ENCODE data around the gene IL1RAPL1.

Gene IL1RAPL1

GRCh38 chrX:29671421-29671820 lies 1084.2 kb downstream of the IL1RAPL1 start:
- DNase-seq (ENCODE audit: low read depth) = no peak
- no peak overlapping the region for H3K4me3 ChIP-seq (ENCODE audit: low read depth, low read length)
- no peak for TF ChIP-seq CTCF (IDR thresholded peaks at IDR 0.05; ENCODE audit: low read depth, low read length, missing control alignments)

GRCh38 chrX:29687687-29688086 lies 1100.4 kb downstream of the IL1RAPL1 start:
- no peak for DNase-seq (ENCODE audit: low read depth)
- TF ChIP-seq CTCF (IDR thresholded peaks at IDR 0.05; ENCODE audit: low read depth, low read length, missing control alignments) = no peak
- no peak overlapping the region for H3K4me3 ChIP-seq (ENCODE audit: low read depth, low read length)

GRCh38 chrX:29690061-29690460 lies 1102.8 kb downstream of the IL1RAPL1 start:
- TF ChIP-seq CTCF (IDR thresholded peaks at IDR 0.05; ENCODE audit: low read depth, low read length, missing control alignments) = no peak
- DNase-seq (ENCODE audit: low read depth) = no peak
- H3K4me3 ChIP-seq (ENCODE audit: low read depth, low read length) = no peak overlapping the region

- no peak overlapping the region for H3K4me3 ChIP-seq (ENCODE audit: low read depth, low read length)
- TF ChIP-seq CTCF (IDR thresholded peaks at IDR 0.05; ENCODE audit: low read depth, low read length, missing control alignments) = no peak
- no peak for DNase-seq (ENCODE audit: low read depth)
These were observed 1103.8 kb downstream of the IL1RAPL1 start for GRCh38 chrX:29691044-29691443.

GRCh38 chrX:29693912-29694311 lies 1106.7 kb downstream of the IL1RAPL1 start:
- no peak for DNase-seq (ENCODE audit: low read depth)
- no peak for TF ChIP-seq CTCF (IDR thresholded peaks at IDR 0.05; ENCODE audit: low read depth, low read length, missing control alignments)
- H3K4me3 ChIP-seq (ENCODE audit: low read depth, low read length) = no peak overlapping the region

- TF ChIP-seq CTCF (IDR thresholded peaks at IDR 0.05; ENCODE audit: low read depth, low read length, missing control alignments) = no peak
- H3K4me3 ChIP-seq (ENCODE audit: low read depth, low read length) = no peak overlapping the region
- no peak for DNase-seq (ENCODE audit: low read depth)
These were observed 1112.0 kb downstream of the IL1RAPL1 start for GRCh38 chrX:29699239-29699638.

- no peak overlapping the region for H3K4me3 ChIP-seq (ENCODE audit: low read depth, low read length)
- no peak for TF ChIP-seq CTCF (IDR thresholded peaks at IDR 0.05; ENCODE audit: low read depth, low read length, missing control alignments)
These were observed 1119.8 kb downstream of the IL1RAPL1 start for GRCh38 chrX:29707088-29707487.

More at GRCh38 chrX:29707088-29707487, 1119.8 kb downstream of the IL1RAPL1 start:
- no peak for DNase-seq (ENCODE audit: low read depth)

Measured in GM12864 (cell line).